Medulla oblongata (tissue), 1 donor: Measurements from ENCODE around the gene HAUS6.
"Not testable (repeated sequence)": the region's sequence is repeated elsewhere in the genome, so short reads cannot be mapped to it uniquely, and the experiment has no call there.

Experiments
- DNase-seq: peaks from one replicate; pipeline ENCODE4 v3.0.0-alpha.2; 2015; ENCODE audit errors: extremely low spot score

Gene HAUS6

GRCh38 chr9:19048966-19049916, 53.5 kb downstream of the HAUS6 start, which contains the start of gene RRAGA:
RRAGA (plus strand) TSS chr9:19049427; CDS start chr9:19049660, 233 bp downstream.
- DNase-seq, result peak; percentile 96

GRCh38 chr9:19036611-19037010, 66.1 kb downstream of the HAUS6 start:
- no peak for DNase-seq

- no peak for DNase-seq
These were observed 69.7 kb downstream of the HAUS6 start, which contains the start of gene SAXO1 for GRCh38 chr9:19033015-19033414. SAXO1 (minus strand) TSS chr9:19033209; CDS start chr9:19032908, 301 bp downstream.

- no peak for DNase-seq
These were observed 70.3 kb downstream of the HAUS6 start for GRCh38 chr9:19032406-19032805.

GRCh38 chr9:19030899-19031298, 71.8 kb downstream of the HAUS6 start:
- no peak for DNase-seq

GRCh38 chr9:19028835-19029451, 73.8 kb downstream of the HAUS6 start:
- DNase-seq, result peak; percentile 85

- DNase-seq, result no peak
These were observed 74.9 kb downstream of the HAUS6 start for GRCh38 chr9:19027825-19028224.

- DNase-seq, result no peak
These were observed 76.3 kb downstream of the HAUS6 start for GRCh38 chr9:19026375-19026774.

GRCh38 chr9:19023078-19023477, 79.6 kb downstream of the HAUS6 start:
- no peak for DNase-seq

- DNase-seq, result no peak
These were observed 80.5 kb downstream of the HAUS6 start for GRCh38 chr9:19022206-19022605.

GRCh38 chr9:19021649-19022048, 81.1 kb downstream of the HAUS6 start:
- DNase-seq, result not testable (repeated sequence)

- no peak for DNase-seq
These were observed 81.7 kb downstream of the HAUS6 start for GRCh38 chr9:19020886-19021455.

GRCh38 chr9:19018201-19018600, 84.5 kb downstream of the HAUS6 start:
- no peak for DNase-seq

- no peak for DNase-seq
These were observed 93.2 kb downstream of the HAUS6 start for GRCh38 chr9:19009391-19009965.
